Skeletal muscle cell (primary cell): ENCODE results near the gene TMEM37.

ENCODE experiments used
- DNase-seq: peaks from one replicate; pipeline ENCODE4 v3.0.0-alpha.2; 2010; ENCODE audit warnings: low read depth
- H3K4me3 ChIP-seq: 2 replicates; pipeline ENCODE4 v1.5.1; 2011; ENCODE audit warnings: low read depth, mild to moderate bottlenecking, control low read depth, low read length, moderate library complexity

Gene TMEM37

DNA sequence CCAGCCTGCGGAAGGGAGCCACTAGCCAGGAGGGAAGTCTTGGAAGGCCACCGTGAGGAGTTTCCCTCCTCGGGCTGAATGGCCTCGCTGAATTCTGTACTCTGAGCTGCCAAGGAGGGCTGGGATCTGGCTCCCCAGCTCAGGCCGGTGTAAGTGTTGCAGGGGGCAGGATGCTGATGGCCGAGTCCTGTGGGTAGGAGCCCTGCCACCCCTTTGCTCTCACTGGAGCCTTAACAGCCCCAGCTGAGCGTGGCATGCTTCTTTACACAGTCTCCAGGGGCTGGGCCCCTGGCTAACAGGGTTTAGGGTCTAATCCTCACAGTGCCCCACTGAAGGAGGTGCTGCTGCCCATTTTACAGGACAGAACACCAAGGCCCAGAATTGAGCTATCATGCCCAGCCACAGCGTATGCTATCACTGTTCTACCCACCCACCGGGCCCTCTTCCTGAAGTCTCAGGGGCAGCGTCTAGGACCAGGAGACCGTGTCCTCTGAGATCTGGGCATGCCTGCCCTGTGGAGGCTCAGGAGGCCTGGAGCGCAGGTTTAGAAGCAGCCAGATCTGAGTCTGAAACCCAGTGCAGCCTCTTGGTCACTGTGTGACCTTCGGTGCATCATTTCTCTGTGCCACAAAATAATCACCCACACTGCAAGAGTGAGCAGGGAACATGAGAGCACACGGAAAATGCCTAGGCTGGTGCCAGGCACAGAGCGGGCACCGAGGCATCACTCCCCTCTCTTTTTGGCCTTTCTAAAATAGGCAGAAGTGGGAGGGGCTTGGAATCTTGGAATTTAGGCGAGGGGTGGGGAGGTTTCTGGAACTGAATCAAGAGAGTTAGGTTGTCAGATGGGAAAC lies 42.9 kb downstream of the TMEM37 start:
- DNase-seq = no peak
- no peak overlapping the region for H3K4me3 ChIP-seq

DNA sequence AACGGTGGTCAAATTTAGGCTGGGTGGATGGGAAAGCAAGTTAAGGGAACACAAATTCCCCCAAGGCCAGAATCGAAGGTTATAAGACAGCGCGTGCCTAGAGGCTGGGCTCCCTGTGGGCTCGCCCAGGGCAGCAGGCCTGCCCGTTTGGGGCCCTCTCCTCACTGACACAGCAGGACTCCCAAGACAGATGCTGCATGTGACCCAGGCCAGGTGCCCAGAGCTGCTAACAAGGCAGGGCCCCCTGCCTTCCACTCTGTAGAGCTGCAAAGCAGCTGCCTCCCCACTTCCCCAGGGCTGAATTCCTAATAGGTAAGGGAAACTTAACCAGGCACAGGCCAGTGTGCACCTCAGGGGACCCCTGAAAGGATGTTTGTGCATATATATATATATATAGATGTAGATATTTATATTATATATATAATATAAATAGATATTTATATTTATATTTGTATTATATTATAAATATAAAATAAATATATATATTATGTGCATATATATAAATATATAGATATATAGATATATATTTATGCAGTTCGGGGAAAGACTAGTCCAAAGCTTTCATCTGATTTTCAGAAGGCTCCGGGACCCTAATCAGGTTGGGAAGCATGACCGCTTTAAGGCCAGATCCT lies 43.7 kb downstream of the TMEM37 start:
- H3K4me3 ChIP-seq = no peak overlapping the region
- no peak for DNase-seq

DNA sequence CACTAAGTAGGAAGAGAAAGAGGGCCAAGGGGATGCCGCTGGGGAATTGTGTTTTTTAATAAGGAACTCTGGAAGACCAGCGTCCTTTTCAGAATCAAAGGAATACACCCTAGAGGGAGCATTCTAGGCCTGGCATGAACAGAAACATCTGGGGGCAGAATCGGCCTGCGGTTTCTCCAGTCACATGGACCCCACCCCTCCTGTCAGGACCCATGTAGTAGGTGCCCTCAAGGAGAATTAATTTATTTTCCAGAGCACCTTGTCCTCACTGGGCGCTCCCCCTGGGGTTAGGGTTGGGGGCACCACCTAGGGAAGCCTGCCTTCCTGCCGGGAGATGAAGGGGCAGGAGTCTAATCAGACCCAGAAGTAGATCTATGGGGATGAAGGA lies 44.2 kb downstream of the TMEM37 start:
- no peak for DNase-seq
- H3K4me3 ChIP-seq = no peak overlapping the region

DNA sequence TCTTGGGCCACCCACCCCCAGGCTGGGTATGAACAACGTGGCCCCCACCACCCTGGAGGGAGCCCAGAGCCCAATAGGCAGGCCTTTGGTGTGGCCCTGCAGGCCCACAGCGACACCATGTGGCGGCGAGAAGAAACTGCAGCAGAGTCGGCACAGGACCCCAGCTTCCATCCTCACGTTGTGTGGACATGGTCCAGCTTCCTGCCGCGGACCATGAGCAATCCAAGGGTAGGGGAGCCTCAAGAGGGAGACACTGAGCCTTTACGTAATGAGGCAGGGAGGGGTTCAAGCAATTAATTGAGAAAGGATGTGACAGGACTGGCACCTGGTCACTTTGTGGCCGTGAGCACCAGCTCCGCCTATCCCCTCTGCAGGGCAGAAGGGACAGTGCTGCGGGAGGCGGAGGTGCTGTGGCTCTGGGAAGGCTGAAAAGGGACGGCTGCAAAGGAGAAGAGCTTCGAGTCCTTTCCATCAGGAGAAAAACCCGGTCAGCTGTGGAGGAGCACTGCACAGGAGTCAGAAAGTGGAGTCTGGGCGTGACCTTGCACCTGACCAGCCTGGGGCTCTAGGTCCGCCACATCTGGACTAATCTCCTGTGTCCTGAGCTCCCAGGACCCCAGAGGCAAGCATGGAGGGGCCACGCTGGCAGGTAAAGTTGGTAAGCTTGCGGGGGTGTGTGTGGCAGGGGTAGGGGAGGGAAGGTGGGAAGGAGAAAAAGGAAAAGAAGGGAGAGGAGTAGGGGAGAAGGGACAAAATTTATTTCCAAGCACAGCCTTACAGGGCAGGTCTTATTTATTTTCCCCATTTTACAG lies 44.9 kb downstream of the TMEM37 start:
- no peak overlapping the region for H3K4me3 ChIP-seq
- no peak for DNase-seq

DNA sequence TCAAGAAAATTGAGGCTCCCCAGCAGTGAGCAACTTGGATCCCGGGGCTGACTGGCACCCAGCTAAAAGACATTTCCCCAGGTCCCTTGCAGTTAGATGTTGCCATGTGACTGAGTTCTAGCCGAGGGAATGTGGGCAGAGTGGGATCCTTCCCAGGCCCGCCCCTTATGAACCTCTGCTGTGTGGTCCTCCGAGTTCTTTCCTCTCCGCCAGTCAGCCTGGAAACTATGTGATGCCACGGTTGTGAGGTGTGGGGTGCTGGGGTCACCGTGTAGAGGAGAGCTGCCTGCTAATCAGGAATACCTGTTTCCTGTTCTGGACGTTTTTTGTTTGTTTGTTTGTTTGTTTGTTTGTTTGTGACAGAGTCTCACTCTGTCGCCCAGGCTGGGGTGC lies 45.5 kb downstream of the TMEM37 start:
- DNase-seq = no peak
- no peak overlapping the region for H3K4me3 ChIP-seq

DNA sequence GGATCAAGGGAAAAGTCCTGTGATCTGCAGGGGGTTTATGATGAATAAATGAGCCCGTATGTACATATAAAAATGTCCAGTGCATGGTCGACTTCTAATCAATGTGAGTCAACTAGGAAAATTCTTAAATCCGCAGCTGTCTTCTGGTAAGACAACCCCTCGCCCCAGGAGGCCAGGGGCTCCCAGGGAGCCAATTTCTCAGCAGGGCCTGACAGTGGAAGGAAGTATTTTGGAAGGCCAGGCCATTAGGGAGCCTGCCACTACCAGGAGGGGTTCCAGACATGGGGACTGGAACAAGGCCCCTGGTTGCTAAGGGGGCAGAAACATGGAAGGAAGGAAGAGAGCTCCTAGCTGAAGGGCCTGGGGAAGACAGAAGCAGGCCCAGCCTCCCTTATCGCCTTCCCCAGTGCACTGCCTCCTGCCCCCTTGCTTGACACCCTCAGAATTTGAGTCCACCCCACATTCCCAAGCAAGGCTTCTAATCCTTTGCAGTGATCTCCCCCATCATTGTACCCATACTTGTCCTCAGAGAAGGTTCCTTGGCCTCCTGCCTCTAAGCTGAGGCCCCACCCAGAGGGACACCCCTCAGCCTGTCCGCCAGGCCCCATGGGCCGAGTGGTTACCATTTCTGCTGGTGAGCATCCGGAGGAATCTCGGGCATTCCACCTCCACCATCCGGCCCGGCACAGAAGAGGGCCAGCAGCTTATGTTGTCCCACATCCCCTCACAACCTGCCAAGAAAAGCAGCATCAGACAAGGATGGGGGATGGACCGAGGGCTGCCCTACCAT lies 46.7 kb downstream of the TMEM37 start:
- no peak for DNase-seq
- no peak overlapping the region for H3K4me3 ChIP-seq

DNA sequence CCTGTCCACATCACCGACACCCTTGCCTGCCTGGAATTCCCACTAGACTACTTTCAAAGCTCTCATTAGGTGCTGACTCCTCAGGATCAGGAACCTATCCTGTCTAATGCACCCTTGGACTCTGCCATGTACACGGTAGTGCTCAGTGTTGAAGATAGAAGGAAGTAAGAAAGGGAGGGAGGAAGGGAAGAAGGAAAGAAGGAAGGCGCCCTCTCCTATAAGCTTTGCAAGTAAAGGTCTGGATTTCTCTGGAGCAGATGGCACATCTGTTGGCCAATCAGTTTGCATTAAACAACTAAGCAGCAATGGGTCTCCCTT lies 47.3 kb downstream of the TMEM37 start:
- no peak for DNase-seq
- no peak overlapping the region for H3K4me3 ChIP-seq

DNA sequence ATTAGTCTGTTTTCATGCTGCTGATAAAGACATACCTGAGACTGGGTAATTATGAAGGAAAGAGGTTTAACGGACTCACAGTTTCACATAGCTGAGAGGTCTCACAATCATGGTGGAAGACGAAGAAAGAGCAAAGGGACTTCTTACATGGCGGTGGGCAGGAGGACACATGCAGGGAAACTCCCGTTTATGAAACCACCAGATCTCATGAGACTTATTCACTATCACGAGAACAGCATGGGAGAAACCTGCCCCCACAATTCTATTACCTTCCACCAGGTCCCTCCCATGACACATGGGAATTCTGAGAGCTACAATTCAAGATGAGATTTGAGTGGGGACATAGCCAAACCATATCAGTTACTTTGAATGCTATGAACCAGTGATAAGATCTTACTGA lies 48.5 kb downstream of the TMEM37 start:
- no peak for DNase-seq
- H3K4me3 ChIP-seq = no peak overlapping the region

DNA sequence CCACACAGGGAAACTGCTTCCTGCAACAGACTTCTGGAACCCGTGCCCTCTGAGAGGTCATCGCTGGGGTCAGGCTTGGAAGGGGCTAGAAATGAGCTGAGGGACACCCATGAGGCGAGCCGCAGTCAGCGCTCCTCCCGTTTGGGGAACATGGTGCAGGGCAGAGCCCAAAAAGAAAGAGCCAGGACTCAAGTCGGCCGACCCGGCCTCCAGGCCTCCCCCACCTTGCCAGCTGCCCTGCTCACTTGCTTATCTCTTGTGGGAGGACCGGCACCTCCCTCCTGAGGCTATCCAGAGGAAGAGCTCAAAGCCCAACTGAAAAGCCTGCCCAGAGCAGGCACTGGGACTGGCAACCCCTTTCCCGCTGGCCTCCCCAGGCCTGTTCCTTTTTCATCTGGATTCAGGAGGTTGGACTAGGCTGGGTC lies 49.1 kb downstream of the TMEM37 start:
- no peak for DNase-seq
- H3K4me3 ChIP-seq = no peak overlapping the region

DNA sequence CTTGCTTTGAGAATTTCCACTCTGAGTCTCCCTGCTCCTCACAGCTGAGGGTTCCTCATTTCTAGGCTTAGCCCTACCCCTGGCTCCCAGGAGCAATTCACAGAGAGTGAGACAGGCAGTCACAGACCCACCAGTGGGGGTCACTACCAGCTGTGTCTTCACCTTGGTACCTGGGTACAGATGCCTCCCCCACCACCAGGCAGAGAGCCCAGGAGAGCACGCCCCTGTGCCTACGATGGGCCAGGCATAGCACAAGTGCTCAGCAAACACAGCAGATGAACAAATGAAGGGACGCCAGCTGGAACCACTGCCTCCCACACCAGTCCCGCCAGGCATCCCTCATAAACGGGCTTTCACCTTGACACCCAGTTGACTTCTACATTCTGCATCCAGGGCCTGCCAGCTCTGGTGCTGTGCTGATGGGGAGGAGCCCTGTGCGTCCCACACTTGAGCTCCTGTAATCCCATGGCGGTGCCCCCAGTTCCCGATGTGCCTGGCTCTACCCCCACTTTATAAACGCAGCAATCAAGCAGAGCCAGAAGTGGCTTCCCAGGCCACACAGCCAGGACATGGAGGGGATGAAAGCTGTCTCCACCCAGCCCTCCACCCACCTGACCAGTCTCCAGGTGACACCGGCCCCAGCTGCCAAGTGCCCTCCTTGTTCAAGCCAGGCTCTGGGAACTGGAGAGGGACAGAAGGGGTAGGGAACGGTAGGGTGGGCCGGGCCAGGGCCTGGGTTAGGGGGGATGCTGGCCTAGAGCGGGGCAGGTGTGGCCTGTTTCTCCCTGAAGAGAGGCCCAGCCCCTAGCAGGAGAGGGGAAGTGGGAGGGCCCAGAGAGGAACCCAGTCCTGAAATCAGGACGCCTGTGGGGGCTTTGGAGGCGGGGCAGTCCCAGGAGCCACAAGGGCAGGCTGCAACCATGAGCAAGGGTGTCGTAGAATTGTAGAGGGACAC lies 50.1 kb downstream of the TMEM37 start:
- DNase-seq = no peak

DNA sequence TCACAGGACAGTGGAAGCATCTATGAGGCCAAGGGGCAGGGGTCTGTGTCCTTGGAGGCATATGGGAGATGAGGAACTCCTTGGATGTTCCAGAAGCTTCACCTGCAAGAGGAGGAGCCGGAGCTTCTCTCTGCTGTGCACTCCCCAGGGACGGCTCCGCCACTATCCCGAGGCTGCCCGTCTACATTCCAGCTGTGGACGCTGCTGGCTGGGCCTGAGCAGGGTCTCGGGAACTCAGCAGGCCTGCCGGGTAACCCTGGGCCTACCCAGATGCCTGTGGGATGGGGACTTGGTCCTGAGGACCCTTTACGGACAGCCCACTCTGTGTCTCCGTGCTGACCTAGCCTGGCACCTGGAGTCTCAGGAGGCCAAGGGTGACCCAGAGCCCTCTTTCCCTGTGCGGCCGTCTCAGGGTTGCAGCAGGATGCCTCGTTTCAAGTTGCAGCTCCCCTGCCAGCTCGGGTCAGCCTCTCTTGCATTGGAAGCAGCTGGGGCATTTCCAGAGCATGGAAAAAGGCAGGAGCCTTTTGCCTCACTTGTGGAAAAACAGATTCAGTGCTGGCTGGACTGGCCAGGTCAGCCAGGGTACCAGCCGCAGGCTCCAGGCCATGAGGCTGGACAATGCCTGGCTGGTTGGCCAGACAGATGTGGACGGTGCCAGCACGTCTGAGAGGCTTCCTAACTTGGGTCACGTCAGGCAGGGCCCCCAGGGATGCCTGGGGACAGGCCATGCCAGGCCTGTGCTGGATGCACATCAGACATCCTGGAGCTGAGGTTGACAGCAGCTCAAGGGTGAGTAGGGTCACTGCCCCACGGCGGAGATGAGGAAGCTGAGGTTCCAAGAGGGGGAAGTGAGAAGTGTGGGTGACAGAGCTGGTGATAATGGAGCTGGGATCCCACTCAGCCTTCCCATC lies 51.1 kb downstream of the TMEM37 start:
- no peak for DNase-seq

More for the DNA sequence above, 50.1 kb downstream of the TMEM37 start:
- H3K4me3 ChIP-seq = no peak overlapping the region

DNA sequence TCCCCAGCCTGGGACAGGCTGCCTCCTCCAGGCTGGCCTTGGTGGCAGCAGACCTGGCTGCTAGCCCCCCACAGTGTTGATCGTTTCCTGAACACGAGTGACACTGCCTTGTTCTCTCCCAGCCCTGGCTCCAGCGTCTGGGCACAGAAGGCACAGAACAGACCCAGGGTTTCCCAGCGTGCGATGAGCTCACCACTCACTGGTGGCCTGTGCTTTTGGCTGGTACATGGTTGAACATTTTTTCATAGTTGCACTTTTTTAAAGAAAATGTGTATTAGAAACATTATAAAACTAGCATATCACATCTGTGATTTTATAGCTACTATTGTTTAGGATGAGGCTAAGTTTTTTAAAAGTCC lies 51.7 kb downstream of the TMEM37 start:
- H3K4me3 ChIP-seq = no peak overlapping the region
- DNase-seq = no peak

More for the DNA sequence above, 51.1 kb downstream of the TMEM37 start:
- no peak overlapping the region for H3K4me3 ChIP-seq

DNA sequence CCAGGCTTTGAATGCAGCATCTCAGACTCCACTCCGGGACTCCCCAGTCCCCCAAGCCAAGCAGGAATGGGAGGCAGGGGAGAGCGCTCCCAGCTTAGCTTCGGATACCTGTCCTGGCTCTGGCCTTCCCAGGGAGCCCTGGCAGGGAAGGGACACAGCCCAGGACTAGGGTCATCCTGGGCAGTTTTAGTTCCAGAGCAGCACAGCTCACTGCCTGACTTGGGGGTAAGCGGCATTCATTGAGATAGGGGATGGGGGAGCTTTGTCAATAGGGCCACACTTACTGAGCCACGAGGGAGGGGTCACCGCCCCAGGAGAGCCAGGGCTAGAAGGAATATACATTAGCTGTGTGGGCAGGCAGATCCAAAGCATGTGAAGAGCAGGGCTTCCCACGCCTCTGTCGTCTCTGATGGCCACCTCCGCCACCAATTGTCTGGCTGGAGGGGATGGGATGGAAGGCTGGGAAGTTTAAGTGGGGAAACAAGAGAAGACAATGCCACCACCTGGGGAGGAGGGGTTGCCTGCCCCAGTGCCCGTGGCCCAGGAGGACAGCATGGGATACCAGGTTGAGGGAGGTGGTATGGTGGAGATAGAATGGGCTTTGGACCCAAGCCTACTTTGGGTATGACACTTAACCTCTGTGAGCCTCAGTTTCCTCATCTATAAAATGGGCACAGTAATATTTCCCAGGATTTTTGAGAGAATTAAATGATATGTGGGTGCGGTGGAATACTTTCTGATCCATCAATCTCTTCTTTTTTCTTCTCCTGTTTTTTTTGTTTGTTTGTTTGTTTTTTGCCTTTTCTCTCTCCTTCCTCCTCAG lies 52.5 kb downstream of the TMEM37 start:
- no peak overlapping the region for H3K4me3 ChIP-seq
- DNase-seq = no peak

DNA sequence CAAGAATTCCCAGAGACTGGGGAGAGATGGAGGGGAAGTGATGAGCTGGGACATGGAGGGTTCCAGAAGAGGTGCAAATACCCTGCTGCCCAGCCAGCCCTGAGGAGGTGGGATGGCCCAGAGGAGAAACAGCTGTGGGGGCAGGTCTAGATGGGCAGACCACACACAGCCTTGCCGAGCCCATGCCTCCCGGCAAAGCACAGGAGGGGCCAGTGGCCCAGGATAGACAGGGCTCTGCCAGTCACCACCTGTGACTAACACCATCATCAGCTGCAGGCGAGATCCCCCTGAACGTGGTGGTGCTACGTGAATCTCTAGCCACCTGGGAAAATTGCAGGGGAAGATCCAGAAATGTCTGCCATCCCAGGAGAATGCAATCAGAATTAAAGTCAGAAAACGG lies 53.2 kb downstream of the TMEM37 start:
- no peak for DNase-seq
- no peak overlapping the region for H3K4me3 ChIP-seq

DNA sequence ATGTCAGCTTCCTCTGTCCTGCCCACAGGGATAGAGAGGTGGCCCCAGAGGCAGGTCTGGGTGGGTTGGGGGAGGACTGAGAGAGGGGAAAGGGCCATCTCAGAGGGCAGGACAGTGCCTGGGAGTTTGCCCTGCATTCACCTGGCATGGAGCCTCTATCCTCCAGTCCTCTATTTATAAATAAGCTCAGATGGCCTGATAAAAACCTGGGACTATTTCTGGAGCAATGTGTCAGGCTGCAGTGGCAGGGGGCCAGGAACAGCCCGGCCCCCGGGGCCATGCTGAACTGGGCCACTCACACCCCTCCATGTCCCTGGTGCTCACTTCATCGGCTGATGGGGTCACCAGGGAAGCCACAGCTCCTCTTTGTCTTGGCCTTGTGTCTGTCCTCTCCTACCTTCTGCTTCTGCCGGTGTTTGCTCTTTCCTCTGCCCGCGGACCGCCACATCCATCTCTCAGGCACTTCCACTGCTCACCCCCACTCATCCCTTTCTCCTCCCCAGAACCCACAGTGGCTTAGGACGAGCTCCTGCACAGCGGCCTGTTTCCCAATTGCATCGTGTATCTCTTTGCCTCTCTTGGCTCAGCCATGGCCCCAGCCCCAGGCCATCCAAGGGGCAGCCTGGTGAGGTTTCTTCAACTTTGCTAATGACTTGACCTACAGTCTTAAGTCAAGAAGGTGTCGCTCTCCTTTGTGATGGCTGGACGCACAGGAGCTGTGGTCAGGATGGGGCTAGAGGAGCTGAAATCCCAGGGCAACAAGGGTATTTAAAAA lies 53.9 kb downstream of the TMEM37 start:
- no peak for DNase-seq

DNA sequence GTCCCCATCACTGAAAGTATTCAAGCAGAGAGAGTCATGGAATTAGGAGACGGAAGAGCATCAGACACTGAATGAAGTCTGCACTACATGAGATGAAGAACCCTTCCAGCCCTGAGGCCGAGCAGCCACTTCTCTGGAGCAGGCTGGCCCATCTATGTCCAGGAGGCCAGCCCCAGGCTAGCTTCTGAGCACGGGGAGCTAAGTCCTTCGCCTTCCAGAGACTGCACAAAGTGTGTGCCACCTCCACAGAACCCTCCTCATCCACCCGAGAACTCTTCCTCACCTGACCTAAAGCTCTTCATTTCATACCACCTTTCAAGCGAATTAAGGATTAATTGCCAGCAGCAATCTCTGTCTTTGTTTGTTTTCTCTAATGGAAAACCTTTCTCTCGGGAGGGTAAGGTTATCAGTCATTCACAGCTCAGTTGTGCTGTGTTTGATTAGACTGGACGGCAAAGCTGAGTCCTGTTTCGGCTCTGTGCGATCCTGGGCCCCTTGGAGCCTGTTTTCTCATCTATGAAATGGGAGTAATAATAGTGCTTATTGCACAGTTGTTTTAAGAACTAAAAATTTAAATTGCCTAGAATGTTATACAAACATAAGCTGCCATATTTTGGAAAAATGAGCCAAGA lies 54.7 kb downstream of the TMEM37 start:
- DNase-seq = no peak
- no peak overlapping the region for H3K4me3 ChIP-seq

More for the DNA sequence above, 53.9 kb downstream of the TMEM37 start:
- no peak overlapping the region for H3K4me3 ChIP-seq
